ENCODE data around the gene CHM.
"Not testable (repeated sequence)": the region's sequence is repeated elsewhere in the genome, so short reads cannot be mapped to it uniquely, and the experiment has no call there.

CHM gene

GRCh38 chrX:86014421-86014820 is 32.9 kb downstream of the CHM start:
- TF ChIP-seq GATA1 (IDR thresholded peaks at IDR 0.05; ENCODE audit: low read depth, low read length), result no peak
- no peak for TF ChIP-seq POLR2A (IDR thresholded peaks at IDR 0.05; ENCODE audit: low read length)
- no peak for DNase-seq

- DNase-seq, result no peak
- TF ChIP-seq GATA1 (IDR thresholded peaks at IDR 0.05; ENCODE audit: low read depth, low read length) (no peak), POLR2A (IDR thresholded peaks at IDR 0.05; ENCODE audit: low read length) (no peak)
Observed at GRCh38 chrX:86013792-86014191, 33.6 kb downstream of the CHM start.

- TF ChIP-seq GATA1 (IDR thresholded peaks at IDR 0.05; ENCODE audit: low read depth, low read length) (no peak), POLR2A (IDR thresholded peaks at IDR 0.05; ENCODE audit: low read length) (no peak)
- DNase-seq, result no peak
Observed at GRCh38 chrX:86012188-86012587, 35.2 kb downstream of the CHM start.

DNA sequence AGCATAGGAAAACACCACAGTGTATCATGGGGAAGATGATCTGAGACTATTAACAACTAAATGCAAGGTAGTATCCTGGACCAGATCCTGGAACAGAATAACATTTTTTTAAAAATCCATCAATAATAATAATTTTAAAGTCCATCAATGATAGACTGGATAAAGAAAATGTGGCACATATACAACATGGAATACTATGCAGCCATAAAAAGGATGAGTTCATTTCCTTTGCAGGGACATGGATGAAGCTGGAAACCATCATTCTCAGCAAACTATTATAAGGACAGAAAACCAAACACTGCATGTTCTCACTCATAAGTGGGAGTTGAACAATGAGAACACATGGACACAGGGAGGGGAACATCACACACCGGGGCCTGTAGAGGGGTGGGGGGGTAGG is 37.6 kb downstream of the CHM start:
- DNase-seq, result not testable (repeated sequence)

DNA sequence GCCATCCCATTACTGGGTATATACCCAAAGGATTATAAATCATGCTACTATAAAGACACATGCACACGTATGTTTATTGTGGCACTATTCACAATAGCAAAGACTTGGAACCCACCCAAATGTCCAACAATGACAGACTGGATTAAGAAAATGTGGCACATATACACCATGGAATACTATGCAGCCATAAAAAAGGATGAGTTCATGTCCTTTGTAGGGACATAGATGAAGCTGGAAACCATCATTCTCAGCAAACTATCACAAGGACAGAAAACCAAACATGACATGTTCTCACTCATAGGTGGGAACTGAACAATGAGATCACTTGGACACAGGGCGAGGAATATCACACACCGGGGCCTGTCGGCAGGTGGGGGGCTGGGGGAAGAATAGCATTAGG is 39.5 kb downstream of the CHM start:
- not testable (repeated sequence) for DNase-seq

DNA sequence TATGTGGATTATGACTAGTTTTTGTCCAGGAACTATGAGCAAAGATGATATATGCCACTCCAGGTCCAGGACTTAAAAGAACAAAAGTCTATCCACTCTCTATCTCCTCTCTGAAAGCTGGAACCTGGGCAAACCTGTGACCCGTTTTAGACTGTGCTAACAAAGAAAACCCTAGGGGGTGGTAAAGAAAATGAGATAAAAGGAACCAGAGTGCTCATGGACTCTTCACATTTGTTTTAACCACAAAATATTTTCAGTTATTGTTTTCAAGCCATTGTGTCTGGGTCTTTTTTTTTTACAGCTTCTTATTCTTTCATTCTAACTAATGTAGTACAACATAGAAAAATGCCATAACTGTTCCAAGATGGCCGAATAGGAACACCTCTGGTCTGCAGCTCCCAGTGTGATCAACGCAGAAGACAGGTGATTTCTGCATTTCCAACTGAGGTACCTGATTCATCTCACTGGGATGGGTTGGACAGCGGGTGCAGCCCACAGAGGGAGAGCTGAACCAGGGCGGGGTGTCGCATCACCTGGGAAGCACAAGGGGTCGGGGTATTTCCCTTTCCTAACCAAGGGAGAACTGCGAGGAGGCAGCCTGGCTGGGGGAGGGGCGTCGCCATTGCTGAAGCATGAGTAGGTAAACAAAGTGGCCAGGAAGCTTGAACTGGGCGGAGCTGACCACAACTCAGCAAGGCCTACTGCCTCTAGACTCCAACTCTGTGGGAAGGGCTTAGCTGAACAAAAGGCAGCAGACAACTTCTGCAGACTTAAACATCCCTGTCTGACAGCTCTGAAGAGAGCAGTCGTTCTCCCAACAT is 45.1 kb downstream of the CHM start:
- peak in 1 of 2 experiments; percentile 1 for DNase-seq
- no peak for TF ChIP-seq GATA1 (IDR thresholded peaks at IDR 0.05; ENCODE audit: low read depth, low read length)
- TF ChIP-seq POLR2A (IDR thresholded peaks at IDR 0.05; ENCODE audit: low read length), result no peak

DNA sequence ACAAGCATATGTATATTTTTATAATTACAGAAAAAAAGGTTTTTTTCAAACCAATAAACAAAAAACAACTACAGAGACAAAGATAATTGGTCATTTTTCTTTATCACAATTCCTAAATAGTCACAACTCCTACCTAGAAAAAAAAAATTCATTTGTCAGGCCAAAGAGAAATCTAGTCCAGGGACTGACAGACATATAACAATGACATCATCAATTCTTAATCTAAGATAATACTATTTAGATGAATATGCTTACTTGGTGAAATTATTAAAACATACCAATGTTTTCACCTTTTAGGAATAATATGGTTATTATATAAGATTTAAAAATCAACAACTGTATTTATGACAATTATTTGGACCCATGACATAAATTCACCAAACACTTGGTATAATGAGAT is 48.4 kb downstream of the CHM start:
- DNase-seq, result no peak
- TF ChIP-seq POLR2A (IDR thresholded peaks at IDR 0.05; ENCODE audit: low read length), result no peak
- TF ChIP-seq GATA1 (IDR thresholded peaks at IDR 0.05; ENCODE audit: low read depth, low read length), result no peak

- no peak for DNase-seq
- TF ChIP-seq GATA1 (IDR thresholded peaks at IDR 0.05; ENCODE audit: low read depth, low read length) (no peak), POLR2A (IDR thresholded peaks at IDR 0.05; ENCODE audit: low read length) (no peak)
Observed at GRCh38 chrX:85996555-85996954, 50.8 kb downstream of the CHM start.

- no peak for TF ChIP-seq GATA1 (IDR thresholded peaks at IDR 0.05; ENCODE audit: low read depth, low read length)
- no peak for TF ChIP-seq POLR2A (IDR thresholded peaks at IDR 0.05; ENCODE audit: low read length)
- DNase-seq, result no peak
Observed at GRCh38 chrX:85995641-85996040, 51.7 kb downstream of the CHM start.

DNA sequence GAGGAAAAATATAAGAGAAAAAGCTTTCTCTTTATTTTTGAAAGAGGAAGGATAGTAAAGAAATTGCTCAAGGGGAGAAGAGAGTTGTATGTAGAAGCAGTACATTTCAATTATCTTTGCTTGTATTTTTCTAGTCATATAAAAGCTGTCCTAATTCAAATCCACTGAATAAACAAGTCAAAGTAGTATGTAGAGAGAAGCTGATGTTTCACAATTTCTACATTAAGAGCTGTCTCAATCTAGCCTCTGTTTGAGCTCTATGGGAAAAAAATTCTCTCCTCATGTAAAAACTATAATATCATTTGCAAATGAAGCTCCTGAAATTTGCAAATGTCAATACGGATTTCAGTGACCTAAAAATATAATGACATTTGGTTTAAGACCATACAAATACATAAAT is 52.6 kb downstream of the CHM start:
- DNase-seq, result no peak

DNA sequence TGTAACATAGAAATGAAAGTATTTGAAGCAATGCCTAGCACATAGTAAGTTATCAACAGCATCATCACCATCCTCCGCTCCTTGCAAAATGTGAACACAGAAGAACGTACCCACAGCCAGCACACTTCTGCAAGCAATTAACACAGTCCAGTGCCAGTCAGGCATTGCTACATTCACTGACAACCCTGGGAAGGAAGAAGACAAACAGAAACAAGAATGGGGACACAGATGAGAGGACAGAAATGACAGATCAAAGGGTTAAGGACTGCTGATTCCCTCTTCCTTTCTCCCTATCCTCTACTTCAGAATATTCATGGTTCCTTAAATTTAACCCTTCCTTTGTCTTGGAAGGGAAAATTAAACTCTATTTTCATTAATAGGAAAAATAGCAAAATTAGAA is 53.1 kb downstream of the CHM start:
- DNase-seq, result no peak
- TF ChIP-seq GATA1 (IDR thresholded peaks at IDR 0.05; ENCODE audit: low read depth, low read length) (no peak), POLR2A (IDR thresholded peaks at IDR 0.05; ENCODE audit: low read length) (no peak)

More for the DNA sequence above, 52.6 kb downstream of the CHM start:
- no peak for TF ChIP-seq POLR2A (IDR thresholded peaks at IDR 0.05; ENCODE audit: low read length)
- no peak for TF ChIP-seq GATA1 (IDR thresholded peaks at IDR 0.05; ENCODE audit: low read depth, low read length)

GRCh38 chrX:85993539-85994197 is 53.7 kb downstream of the CHM start:
- TF ChIP-seq POLR2A (IDR thresholded peaks at IDR 0.05; ENCODE audit: low read length), result no peak
- no peak for TF ChIP-seq GATA1 (IDR thresholded peaks at IDR 0.05; ENCODE audit: low read depth, low read length)
- DNase-seq, result no peak

GRCh38 chrX:85992811-85993229 is 54.5 kb downstream of the CHM start:
- peak in 1 of 2 experiments; percentile 15 for DNase-seq
- no peak for TF ChIP-seq GATA1 (IDR thresholded peaks at IDR 0.05; ENCODE audit: low read depth, low read length)
- TF ChIP-seq POLR2A (IDR thresholded peaks at IDR 0.05; ENCODE audit: low read length), result no peak

GRCh38 chrX:85988353-85988752 is 59.0 kb downstream of the CHM start:
- no peak for DNase-seq
- TF ChIP-seq GATA1 (IDR thresholded peaks at IDR 0.05; ENCODE audit: low read depth, low read length) (no peak), POLR2A (IDR thresholded peaks at IDR 0.05; ENCODE audit: low read length) (no peak)

GRCh38 chrX:85980286-85980685 is 67.1 kb downstream of the CHM start:
- no peak for TF ChIP-seq POLR2A (IDR thresholded peaks at IDR 0.05; ENCODE audit: low read length)
- TF ChIP-seq GATA1 (IDR thresholded peaks at IDR 0.05; ENCODE audit: low read depth, low read length), result no peak
- no peak for DNase-seq
